ENCODE results near the gene RNF207.

RNF207 gene

DNA sequence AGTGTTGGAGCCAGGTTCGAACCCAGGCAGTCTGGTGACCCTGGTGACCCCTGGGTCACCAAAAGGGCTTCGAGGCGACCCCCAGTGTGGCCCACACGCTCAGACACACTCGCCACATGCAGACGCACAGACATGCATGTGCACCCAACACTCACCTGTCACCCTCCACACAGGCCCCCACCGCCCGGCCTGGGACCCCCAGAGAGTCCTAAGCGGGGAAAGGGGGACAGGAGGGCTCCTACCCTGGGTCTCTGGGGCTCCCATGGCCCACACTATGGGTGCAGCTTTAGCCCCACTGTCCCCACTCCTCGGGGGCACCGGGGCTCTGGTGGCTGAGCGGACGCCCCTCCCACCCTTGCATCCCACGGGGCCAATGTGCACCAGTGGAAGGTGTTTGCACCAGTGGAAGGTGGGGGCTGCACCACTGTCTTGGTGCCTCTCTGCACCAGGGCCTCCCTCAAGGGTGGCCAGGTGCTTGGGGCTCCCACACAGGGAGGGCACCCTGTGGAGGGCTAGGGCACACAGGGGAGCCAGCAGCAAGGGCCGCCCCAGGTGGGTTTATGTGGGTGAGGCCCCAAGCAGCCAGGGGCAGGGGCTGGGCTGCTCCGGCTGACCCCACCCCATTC, 35.7 kb upstream of the RNF207 start:
- Histone ChIP-seq H3K4me1 (peaks cover 25 to 51% (median 38%) of the 10 kb centered on the region in 10 experiments), H4K20me1 (no peaks in the 10 kb centered on the region), H3K27ac (peak overlapping the region in 9 of 11 experiments; percentile 25 to 83 (median 72); a peak in 16 of 22 replicates), H3K9ac (peak overlapping the region; percentile 40 to 75 (median 55); a peak in 20 of 22 replicates), H3K27me3 (no peaks in the 10 kb centered on the region), H3K4me2 (peak overlapping the region; percentile 78 to 98 (median 95)), H3K9me3 (replicated peaks in 1 of 11) (peaks cover 0 to 4% (median 0%) of the 10 kb centered on the region in 11 experiments; a peak in 1 of 22 replicates), H3K36me3 (no peaks in the 10 kb centered on the region), H3K4me3 (peak overlapping the region in 7 of 10 experiments; percentile 6 to 57 (median 7); a peak in 11 of 20 replicates)
- TF ChIP-seq Cebpa-rat (IDR thresholded peaks at IDR 0.05), result no peak

DNA sequence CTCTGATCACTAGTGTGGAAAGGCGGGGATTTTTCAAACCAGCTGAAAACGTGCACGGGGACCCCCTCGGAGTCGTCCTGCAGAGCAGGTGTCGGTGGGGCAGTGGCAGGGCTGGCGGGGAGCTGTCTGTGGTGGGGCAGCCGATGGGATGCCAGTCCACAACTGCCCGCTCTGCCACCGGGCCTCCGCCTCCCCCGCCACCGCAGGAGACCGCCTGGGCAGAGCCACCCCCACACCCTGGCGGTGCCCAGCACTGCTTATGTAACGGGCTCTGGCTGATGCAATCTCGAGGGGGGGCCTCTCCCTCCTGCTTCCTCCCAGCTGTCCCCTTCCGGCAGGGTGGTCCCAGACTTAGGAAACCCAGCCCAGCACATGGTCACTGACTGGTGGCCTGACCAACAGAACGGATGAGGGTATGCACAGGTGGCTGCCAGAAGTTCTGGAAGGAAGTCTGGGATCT, 35.1 kb upstream of the RNF207 start:
- Histone ChIP-seq H3K9ac (peak overlapping the region; percentile 40 to 75 (median 55); a peak in 21 of 22 replicates), H3K9me3 (replicated peaks in 1 of 11) (peaks cover 0 to 6% (median 0%) of the 10 kb centered on the region in 11 experiments; a peak in 2 of 22 replicates), H4K20me1 (no peaks in the 10 kb centered on the region), H3K4me2 (peak overlapping the region; percentile 78 to 98 (median 95)), H3K27me3 (peaks cover 0 to 4% (median 2%) of the 10 kb centered on the region in 11 experiments; a peak in 9 of 22 replicates), H3K36me3 (no peaks in the 10 kb centered on the region), H3K4me3 (peak overlapping the region; percentile 6 to 57 (median 24); a peak in 13 of 20 replicates), H3K4me1 (peaks cover 25 to 51% (median 38%) of the 10 kb centered on the region in 10 experiments), H3K27ac (peak overlapping the region; percentile 19 to 83 (median 72); a peak in 20 of 22 replicates)
- TF ChIP-seq Cebpa-rat (IDR thresholded peaks at IDR 0.05), result peak in 6 of 11 experiments; percentile 38 to 74 (median 52); a peak in 8 of 22 replicates

DNA sequence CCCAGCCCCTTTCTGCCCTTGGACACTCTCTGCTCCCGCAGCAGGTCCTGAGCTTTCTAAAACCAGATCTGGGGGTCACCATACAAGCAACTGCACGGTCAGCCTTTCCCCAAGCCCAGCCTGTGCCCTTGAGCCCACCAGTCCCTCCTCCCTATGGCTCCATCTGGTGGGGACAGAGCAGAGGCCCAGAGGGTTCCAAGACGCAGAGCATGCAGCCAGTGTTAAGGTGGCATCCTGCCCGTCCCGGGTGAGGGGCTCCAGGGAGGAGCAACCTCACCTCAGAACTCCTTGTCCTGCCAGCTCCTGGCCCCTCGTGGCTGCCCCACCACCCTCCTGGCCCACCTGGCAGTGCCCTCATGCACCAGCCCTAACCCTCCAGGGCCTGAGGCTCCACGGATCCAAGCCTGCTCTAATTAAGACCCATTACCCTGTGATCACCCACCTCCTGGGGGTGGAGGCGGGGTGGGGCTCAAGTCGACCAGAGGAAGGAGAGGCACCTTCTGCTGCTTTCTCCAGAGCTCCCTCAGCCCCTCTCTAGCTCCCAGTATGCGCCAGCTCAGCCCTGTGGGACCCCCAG, 34.3 kb upstream of the RNF207 start:
- Histone ChIP-seq H3K4me1 (peaks cover 25 to 51% (median 40%) of the 10 kb centered on the region in 10 experiments), H3K4me2 (peak overlapping the region; percentile 78 to 98 (median 95)), H3K27me3 (peaks cover 7 to 12% (median 11%) of the 10 kb centered on the region in 11 experiments; a peak in 20 of 22 replicates), H3K36me3 (no peaks in the 10 kb centered on the region), H3K4me3 (no peak overlapping the region), H4K20me1 (peaks cover 0 to 8% (median 0%) of the 10 kb centered on the region in 11 experiments; a peak in 3 of 22 replicates), H3K9ac (peak overlapping the region in 10 of 11 experiments; percentile 40 to 75 (median 57); a peak in 18 of 22 replicates), H3K27ac (peak overlapping the region; percentile 19 to 83 (median 72); a peak in 20 of 22 replicates), H3K9me3 (replicated peaks in 1 of 11) (peaks cover 0 to 6% (median 0%) of the 10 kb centered on the region in 11 experiments; a peak in 2 of 22 replicates)
- TF ChIP-seq Cebpa-rat (IDR thresholded peaks at IDR 0.05), result no peak

DNA sequence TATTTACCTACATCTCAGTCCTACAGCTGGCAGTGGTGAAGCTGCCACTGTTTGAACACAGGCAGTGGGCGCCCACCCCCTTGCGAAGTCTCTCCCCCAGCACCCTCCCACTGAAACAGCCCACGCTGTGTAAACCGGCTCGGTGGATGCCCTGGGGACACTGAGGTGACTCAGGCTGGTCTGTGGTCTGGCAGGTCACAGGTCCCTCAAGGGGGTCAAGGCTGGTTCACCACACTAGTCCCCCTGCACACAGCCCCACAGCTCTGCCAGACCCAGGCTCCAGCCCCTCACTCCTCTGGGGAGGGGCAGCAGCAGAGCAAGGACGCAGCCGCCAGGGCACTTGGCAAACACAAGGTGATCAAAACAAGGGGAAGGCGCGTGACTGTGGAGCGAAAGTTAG, 33.4 kb upstream of the RNF207 start:
- peak overlapping the region in 1 of 11 experiments; percentile 47; a peak in 1 of 22 replicates for H3K9ac ChIP-seq
- H3K36me3 ChIP-seq, result no peaks in the 10 kb centered on the region
- H4K20me1 ChIP-seq, result peaks cover 0 to 10% (median 1%) of the 10 kb centered on the region in 11 experiments; a peak in 5 of 22 replicates
- peak overlapping the region in 10 of 11 experiments; percentile 78 to 98 (median 95); a peak in 18 of 22 replicates for H3K4me2 ChIP-seq
- no peak for TF ChIP-seq Cebpa-rat (IDR thresholded peaks at IDR 0.05)
- H3K27me3 ChIP-seq, result peaks cover 16 to 21% (median 20%) of the 10 kb centered on the region in 11 experiments
- H3K4me3 ChIP-seq, result no peak overlapping the region
- peaks cover 0 to 6% (median 0%) of the 10 kb centered on the region in 11 experiments; a peak in 2 of 22 replicates for H3K9me3 ChIP-seq (replicated peaks in 1 of 11)
- peaks cover 25 to 50% (median 39%) of the 10 kb centered on the region in 10 experiments for H3K4me1 ChIP-seq
- H3K27ac ChIP-seq, result no peak overlapping the region; a peak in 1 of 22 replicates

DNA sequence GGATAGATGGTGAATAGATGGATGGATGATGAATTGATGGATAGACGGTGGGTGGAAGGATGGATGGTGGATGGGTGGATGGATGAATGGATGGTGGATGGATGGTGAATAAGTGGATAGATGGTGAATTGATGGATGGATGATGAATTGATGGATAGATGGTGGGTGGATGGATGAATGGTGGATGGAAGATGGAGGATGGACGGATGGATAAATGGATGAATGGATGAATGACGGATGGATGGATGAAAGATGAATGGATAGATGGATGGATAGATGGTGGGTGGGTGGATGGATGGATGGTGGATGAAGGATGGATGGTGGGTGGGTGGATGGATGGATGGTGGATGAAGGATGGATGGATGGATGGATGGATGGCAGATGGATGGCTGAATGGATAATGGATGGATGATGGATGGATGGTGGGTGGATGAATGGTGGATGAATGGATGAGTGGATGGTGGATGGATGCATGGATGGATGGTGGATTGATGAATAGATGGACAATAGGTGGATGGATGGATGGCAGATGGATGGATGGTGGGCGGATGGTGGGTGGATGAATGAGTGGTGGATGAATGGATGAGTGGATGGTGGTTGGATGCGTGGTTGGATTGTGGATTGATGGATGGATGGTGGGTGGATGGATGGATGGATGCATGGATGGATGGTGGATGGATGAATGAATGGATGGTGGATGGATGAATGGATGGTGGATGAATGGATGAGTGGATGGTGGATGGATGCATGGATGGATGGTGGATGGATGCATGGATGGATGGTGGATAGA, 31.1 kb upstream of the RNF207 start:
- Histone ChIP-seq H3K9me3 (replicated peaks in 1 of 11) (peaks cover 0 to 6% (median 0%) of the 10 kb centered on the region in 11 experiments; a peak in 2 of 22 replicates), H3K27me3 (peaks cover 39 to 44% (median 43%) of the 10 kb centered on the region in 11 experiments), H3K4me3 (no peak overlapping the region), H3K9ac (no peak overlapping the region), H4K20me1 (peaks cover 0 to 33% (median 20%) of the 10 kb centered on the region in 11 experiments; a peak in 15 of 22 replicates), H3K27ac (no peak overlapping the region), H3K4me1 (peaks cover 23 to 42% (median 31%) of the 10 kb centered on the region in 10 experiments), H3K36me3 (no peaks in the 10 kb centered on the region), H3K4me2 (no peak overlapping the region)
- TF ChIP-seq Cebpa-rat (IDR thresholded peaks at IDR 0.05), result no peak

DNA sequence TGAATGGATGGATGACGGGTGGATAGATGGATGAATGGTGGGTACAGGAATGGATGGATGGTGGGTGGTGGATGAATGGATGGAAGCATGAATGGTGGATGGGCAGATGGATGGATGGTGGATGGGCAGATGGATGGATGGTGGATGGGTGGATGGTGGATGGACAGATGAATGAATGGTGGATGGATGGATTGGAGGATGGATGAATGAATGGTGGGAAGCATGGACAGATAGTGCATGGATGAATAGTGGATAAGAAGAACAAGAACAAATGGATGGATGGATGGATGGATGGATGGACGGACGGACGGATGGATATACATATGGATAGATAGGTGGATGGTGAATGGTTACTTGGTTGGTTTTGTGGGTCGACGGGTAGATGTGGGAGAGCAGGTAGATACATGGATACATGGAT, 30.5 kb upstream of the RNF207 start:
- H3K27me3 ChIP-seq, result peaks cover 45 to 50% (median 49%) of the 10 kb centered on the region in 11 experiments
- TF ChIP-seq Cebpa-rat (IDR thresholded peaks at IDR 0.05), result no peak
- H3K9me3 ChIP-seq (replicated peaks in 1 of 11), result peaks cover 0 to 6% (median 0%) of the 10 kb centered on the region in 11 experiments; a peak in 2 of 22 replicates
- no peak overlapping the region for H3K9ac ChIP-seq
- no peak overlapping the region for H3K27ac ChIP-seq
- no peak overlapping the region for H3K4me2 ChIP-seq
- H4K20me1 ChIP-seq, result peaks cover 0 to 38% (median 25%) of the 10 kb centered on the region in 11 experiments; a peak in 21 of 22 replicates
- no peak overlapping the region for H3K4me3 ChIP-seq
- H3K36me3 ChIP-seq, result no peaks in the 10 kb centered on the region
- peaks cover 20 to 40% (median 28%) of the 10 kb centered on the region in 10 experiments for H3K4me1 ChIP-seq

DNA sequence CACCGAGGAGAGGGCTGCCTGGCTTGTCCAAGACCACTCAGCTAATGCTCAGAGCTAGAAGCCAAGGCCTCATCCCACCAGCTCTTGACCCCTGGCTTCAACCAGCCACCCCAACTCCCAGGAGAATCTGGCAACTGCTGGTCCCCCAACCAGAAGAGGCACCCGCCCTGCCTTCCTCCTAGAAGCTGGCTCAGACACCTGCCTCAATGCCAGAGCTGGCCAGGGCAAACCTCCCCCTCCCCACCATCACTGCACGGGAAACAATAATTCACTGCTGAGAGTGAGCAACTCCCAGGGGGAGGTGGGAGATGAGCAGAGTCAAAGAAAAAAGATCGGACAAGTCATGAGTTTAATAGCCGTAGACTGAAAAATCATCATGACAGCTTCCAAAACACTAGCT, 29.1 kb upstream of the RNF207 start:
- Histone ChIP-seq H3K27me3 (peaks cover 58 to 64% (median 62%) of the 10 kb centered on the region in 11 experiments), H3K4me3 (no peak overlapping the region), H3K9ac (no peak overlapping the region), H3K27ac (no peak overlapping the region), H3K9me3 (replicated peaks in 1 of 11) (peaks cover 0 to 6% (median 0%) of the 10 kb centered on the region in 11 experiments; a peak in 2 of 22 replicates), H3K36me3 (no peaks in the 10 kb centered on the region), H3K4me2 (peak overlapping the region in 6 of 11 experiments; percentile 5 to 41 (median 24); a peak in 6 of 22 replicates), H4K20me1 (peaks cover 8 to 51% (median 38%) of the 10 kb centered on the region in 11 experiments; a peak in 21 of 22 replicates), H3K4me1 (peaks cover 19 to 40% (median 27%) of the 10 kb centered on the region in 10 experiments)
- no peak for TF ChIP-seq Cebpa-rat (IDR thresholded peaks at IDR 0.05)
